TTC549 (cell line): ENCODE data around the gene VPS8.
"Not testable (repeated sequence)": the region's sequence is repeated elsewhere in the genome, so short reads cannot be mapped to it uniquely, and the experiment has no call there.

ENCODE experiments used
- FAIRE-seq: peaks from 2 replicates; lab custom pipeline; 2012; peaks lifted over from hg19 to GRCh38; lab: Jason Lieb, UNC

The VPS8 gene

DNA sequence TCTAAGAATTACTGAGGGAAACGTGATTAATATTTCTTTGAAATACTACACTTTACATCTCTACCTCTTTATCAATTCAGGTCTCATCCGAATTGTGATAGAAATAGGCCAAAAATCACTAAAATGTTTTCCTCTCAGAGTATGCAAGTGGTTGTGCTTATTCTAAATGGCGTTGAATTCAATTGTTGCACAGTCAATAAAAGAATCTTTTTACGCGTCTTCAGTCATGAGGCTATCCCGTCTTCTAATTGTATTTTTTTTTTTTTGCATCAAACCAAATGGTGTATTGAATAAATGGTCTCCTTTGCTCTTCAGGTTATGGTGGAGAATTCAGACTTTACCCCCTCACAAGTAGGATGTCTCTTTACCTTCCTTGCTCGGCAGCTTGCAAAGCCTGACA is 112.6 kb downstream of the VPS8 start:
- FAIRE-seq: no peak

DNA sequence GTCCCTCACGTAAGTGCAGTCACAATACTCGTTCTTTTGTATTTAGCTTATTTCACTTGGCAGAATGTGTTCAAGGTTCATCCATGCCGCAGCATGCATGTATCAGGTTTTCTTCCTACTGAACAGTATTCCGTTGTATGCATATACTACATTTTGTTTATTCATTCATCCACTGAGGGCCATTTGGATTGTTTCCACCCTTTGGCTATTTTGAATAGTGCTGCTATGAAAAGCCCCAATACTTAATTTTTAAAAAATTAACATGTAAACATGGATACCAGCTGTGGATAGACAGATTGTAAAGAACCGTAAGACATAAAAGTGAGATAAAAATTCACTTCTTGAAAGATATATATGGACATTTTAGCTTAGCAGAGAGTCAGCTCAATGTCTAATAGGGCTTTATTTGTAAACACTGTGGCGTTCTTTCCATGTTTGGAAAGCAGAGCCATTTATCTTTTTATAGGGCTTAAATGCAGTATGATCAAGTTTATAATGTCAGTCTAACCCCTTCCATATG is 115.9 kb downstream of the VPS8 start:
- no peak for FAIRE-seq

DNA sequence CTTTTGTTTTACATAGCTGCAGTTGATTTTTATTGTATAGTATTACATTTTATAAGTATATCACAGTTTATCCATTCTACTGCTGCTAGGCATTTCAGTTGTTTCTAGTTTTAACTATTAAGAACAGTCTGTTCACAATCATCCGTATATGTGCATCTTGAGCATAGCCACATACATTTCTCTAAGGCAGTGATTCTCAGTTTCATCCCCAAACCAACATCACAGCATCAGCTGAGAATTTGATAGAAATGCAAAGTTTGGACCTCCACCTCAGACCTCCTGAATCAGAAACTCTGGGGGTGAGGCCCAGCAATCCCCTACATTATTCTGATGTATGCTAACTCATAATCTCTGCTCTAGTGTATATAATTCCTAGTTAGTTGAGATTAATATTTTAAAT is 120.8 kb downstream of the VPS8 start:
- no peak for FAIRE-seq

DNA sequence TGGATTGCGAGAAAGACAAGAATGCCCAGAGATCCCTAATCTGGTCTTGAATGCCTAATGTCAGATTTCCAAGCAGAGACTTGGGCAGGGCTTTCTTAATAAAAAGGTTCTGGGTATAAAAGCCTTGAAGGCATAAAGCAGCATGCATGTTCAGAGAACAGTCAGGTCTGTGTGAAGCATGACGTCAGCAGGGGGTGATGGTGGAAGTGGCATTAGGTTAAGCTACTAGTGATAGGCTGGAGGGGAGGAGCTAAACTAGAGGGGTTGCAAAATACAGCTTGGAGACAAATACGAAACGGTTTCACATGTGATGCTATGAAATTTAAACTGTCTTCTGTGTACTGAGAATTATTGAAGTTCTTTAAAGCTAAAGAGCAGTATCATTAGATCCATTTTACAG is 125.6 kb downstream of the VPS8 start:
- FAIRE-seq: no peak

DNA sequence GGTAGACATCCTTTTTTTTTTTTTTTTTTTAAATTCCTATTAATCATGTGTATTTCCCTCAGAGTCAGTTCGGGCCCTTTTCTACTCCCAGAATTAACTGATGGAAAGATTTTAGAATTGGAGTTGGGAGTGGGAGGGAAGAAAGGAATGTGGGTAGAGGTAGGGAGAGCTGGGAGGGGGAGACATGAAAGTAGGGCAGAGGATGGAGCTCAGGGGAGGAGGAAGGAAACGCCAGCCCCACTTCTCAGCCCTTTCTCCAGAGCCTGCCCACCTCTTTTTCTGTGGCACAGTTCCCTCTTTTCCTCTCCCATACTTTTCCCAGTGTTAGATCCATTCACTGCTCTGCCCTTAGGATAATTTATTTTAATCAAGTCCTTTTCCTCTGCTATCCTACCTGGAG is 129.4 kb downstream of the VPS8 start:
- no peak for FAIRE-seq

DNA sequence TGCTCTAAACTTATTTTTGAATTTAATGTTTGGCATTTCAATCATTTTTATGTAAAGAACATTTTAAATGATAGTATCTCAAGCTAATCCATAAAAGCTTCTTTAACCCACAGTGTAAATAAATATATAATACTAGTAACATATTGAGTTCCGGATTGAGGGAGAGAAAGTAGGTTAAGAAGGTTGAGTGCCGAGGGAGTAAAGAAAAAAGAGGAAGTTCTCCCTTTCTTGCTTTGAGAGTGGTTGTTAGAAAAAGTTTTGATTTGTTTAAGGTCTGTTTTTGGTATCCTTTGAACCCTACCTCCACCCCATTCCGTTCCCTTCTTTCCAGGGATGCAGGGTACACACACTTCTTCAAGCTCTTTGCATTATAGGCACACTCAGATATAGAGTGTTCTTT is 130.8 kb downstream of the VPS8 start:
- no peak for FAIRE-seq

DNA sequence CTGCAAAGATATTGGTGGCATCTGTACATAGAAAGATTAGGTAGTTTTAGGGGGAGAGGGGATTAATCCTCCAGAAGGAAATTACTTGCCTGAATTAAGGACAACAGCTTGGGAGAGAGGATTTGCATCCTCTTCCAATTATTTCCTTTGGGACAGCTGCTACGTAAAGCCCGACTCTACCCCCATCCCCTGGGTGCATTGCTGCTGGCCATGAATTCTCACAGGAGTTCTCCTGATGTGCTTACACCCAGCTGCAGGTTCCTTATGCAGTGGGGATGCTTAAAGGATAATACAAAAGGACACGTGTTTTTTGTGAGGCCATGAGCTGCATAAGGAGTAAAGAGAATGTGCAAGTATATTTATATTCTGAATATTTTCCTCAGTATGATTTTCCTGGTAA is 132.3 kb downstream of the VPS8 start:
- no peak for FAIRE-seq

DNA sequence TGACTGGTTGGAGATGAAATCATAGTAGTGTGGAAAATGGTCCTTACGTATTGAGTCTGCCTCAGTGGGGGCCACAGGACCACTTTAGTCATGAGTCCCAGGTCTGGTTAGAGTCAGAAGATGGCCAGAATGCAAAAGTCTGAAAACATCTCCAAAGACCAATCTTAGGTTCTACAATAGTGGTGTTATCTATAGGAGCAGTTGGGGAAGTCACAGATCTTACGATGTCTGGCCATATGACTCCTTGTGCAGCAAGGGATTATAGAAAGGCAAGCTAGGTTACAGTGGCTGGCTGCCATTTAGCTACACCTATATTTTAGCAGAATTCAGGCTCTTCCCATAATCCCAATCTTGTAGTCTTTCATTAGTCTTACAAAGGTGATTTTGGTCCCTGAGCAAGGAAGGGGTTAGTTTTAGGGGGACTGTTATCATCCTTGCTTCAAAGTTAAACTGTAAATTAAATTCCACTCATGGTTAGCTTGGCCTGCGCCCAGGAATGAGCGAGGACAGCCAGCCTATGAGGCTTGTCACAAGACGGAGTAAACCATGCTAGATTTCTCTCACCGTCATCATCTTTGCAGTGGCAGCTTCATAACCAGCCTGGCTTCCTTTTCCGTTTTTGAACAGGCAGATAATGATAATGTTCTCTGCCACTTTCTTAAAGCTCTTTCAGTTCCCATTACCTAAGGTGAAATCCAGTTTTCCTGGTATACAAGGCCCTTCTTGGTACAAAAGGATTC is 134.1 kb downstream of the VPS8 start:
- FAIRE-seq: no peak

DNA sequence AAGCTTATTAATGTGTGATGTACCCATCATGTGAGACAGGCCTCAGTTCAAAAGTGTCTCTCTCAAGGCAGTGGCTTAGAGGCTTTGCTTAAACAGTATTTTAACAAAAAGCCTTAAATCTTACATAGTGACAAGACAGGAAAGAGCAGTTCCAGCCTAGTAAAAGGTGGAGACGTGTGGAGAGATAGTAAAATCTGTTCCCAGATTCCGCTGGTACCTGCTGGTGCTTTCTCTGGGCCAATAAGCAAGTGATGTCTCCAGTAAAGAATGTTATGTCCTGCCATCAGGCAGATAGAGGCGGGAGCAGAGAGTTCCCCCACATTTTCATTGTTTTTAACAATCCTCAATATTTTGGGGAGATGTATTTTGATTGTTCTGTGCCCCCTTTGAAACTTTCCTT is 135.0 kb downstream of the VPS8 start:
- no peak for FAIRE-seq

DNA sequence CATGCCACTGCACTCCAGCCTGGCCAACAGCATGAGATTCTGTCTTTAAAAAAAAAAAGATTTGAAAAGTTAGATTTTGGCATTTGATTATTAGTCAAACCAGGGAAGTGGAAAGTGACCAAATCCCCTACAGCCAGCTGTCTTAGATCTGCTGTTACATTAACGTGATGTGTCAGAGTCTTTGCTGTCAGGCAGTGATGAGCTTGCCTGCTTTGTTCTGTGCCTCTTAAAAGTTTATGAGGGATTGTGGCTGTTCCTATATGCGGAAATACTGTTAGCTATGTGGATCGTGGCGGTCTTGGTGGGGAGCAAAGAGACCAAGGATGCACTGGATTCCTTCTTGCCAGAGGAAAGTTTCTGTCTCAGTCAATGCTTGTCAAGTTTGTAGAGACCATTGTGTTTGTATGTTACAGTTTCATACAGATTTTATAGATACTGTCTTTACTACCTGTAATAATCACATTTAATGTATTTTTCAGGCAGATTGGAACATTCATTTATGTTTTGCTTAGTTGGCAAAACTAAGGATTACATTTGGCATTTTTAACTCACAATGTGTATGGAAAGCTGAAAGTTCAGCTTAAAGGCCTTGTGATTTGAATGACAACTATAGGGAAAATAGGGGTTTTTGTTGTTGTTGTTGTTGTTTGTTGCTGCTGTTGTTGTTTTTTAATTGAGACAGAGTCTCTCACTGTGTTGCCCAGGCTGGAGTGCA is 137.4 kb downstream of the VPS8 start:
- FAIRE-seq: no peak

DNA sequence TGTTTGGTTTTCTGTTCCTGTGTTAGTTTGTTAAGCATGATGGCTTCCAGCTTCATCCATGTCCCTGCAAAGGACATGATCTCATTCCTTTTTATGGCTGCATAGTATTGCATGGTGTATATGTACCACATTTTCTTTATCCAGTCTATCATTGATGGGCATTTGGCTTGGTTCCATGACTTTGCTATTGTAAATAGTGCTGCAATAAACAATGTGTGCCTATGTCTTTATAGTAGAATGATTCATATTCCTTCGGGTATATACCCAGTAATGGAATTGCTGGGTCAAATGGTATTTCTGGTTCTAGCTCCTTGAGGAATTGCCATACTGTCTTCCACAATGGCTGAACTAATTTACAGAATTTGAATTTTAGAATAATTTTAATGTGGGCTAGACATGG is 138.8 kb downstream of the VPS8 start:
- not testable (repeated sequence) for FAIRE-seq

DNA sequence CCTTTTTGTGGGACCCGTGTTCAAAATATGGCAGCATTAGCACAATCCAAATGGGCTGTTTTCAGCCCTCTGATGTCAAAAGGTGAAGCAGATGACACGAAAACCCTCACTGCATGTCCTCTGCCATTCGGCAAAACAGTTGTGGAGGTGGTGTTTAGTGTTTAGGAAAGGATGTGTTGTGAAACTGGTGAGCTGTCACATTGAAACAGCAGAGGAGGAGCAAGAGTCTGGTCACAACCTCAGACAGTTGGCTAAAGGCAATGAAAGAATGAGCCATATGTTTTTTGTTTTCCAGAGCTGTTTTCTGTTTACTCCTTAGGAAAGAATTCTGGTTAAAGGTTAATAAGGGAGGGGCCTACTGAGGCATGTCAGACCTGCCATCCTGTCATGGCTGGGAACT is 140.7 kb downstream of the VPS8 start:
- no peak for FAIRE-seq

DNA sequence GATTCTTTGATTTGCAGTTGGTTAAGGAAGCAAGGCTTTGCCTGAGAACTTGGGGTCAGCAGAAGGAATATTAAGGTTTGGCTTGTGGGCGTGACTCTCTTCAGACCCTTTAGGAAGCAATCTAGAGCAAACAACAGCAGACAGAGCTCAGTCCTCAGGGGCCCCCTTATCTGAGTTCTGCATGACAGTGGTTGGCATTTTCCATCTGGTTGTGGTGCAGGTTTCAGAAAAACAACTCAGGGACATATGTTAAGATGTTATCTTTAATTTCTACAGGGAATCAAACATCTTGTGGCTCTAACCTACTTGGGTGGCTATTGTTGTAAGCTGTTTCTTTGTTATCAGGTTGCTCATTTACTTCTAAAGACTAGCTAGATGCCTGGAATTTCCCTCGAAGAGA is 141.4 kb downstream of the VPS8 start:
- FAIRE-seq: no peak

DNA sequence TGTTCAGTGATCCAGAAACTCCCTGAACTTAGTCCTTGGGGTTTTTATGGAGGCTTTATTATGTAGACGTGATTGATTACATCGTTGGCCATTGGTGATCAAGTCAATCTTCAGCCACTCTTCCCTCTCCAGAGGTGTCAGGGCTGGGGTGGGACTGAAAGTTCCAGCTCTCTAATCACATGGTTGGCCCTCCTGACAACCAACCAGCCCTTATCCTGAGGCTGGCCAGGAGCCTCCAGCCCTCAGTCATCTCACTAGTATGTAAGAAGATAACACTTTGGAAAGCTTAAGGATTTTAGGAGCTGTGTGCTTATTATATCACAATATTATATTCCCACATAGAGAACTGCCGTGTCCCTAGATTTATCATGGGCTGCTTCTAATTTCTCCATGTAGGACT is 142.3 kb downstream of the VPS8 start:
- FAIRE-seq: no peak

DNA sequence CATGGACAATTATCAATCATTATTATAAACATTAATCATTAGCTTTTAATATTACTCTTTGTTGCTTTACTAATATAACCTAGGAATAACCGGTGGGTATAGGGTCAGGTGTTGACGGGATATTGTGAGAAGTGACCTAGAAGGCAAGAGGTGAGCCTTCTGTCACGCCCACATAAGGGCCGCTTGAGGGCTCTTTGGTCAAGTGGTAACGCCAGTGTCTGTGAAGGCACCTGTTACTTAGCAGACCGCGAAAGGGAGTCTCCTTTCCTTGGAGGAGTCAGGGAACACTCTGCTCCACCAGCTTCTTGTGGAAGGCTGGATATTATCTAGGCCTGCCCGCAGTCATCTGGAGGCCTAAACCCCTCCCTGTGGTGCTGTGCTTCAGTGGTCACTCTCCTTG is 142.9 kb downstream of the VPS8 start:
- not testable (repeated sequence) for FAIRE-seq

DNA sequence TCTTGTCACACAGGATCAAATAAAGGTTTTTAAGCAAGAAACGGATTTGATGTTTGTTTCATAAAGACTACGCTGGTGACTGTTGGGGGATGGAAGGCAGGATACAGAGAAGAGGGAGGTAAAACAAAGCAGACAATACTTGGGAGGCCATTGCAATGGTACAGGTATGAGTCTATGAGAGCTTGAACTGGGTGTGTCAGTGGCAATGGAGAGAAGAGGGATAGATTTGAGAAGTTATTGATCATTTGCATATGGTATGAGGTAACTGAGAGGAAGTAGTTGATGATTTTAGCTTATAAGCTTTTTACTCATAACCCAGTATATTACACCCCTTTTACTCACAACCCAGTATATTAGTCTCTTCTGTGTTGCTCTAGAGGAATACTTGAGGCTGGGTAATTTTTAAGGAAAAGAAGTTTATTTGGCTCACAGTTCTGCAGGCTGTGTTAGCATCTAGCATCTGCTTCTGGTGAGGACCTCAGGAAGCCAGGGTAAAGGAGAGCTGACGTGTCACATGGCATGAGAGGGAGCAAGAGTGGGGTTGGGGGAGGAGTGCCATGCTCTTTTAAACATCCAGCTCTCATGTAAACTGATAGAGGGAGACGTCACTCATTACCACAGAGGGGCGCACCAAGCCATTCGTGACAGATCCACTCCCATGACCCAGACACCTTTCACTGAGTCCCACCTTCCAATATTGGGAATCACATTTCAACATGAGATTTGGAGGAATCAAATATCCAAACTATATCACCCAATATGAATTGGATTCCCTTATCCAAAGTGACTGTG is 153.9 kb downstream of the VPS8 start:
- no peak for FAIRE-seq

DNA sequence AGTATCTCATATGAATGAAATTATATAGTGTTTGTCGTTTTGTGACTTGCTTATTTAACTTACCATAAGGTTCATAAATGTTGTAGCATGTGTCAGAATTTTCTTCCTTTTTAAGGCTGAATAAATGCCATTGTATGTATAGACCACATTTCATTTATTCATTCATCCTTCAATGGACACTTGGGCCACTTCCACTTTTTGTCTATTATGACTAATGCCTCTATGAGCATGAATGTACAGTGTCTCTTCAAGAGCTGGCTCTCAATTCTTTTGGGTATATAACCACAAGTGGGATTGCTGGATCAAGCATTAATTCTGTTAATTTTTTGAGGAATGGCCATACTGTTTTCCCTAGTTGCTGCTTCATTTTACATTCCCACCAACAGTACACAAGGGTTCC is 156.1 kb downstream of the VPS8 start:
- FAIRE-seq: no peak

DNA sequence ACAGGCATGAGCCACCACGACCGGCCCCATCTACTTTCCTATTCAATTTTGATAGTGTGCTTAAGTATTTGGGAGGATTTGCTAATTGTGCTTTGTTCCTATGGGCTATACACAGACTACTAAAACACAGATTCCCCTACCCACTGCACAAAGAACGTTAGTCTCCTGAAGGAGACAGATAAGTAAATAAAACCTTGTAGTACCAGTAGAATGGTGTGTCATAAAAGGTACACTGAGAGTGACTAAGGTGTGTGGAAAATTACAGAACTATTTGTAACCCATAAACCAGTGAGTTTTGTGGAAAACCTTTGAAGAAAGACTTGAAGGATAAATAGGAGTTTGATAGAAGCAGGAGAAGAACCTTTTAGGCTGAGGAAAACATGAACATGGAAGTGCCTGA is 158.2 kb downstream of the VPS8 start:
- FAIRE-seq: no peak

DNA sequence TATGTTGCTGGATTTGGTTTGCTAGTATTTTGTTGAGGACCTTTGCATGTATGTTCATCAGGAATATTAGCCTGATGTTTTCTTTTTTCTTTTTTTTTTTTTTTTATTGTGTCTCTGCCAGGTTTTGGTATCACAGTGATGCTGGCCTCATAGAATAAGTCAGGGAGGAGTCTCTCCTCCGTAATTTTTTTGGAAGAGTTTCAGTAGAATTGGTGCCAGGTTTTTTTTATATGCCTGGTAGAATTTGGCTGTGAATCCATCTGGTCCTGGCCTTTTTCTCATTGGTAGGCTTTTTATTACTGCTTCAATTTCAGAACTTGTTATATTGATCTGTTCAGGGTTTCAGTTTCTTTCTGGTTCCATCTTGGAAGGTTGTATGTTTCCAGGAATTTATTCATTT is 165.8 kb downstream of the VPS8 start:
- FAIRE-seq: no peak

DNA sequence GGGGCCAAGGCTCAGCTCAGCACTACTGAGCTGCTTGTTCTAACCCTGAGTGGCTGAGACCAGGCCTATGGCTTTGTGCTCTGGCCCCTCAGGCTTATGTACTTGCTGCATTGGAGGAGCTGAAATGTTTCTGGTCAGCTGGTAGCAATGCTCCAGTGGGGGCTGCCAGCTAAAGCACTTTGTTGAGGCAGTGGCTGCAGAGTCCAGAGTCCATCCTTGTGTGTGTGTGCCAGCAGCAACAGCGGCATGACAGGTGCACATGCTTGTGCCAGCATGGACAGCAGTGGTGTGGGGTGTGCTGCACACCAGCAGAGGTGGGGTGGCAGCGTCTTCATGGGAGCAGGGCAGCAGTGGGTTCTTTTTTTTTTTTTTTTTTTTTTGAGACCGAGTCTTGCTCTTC is 169.1 kb downstream of the VPS8 start:
- no peak for FAIRE-seq

DNA sequence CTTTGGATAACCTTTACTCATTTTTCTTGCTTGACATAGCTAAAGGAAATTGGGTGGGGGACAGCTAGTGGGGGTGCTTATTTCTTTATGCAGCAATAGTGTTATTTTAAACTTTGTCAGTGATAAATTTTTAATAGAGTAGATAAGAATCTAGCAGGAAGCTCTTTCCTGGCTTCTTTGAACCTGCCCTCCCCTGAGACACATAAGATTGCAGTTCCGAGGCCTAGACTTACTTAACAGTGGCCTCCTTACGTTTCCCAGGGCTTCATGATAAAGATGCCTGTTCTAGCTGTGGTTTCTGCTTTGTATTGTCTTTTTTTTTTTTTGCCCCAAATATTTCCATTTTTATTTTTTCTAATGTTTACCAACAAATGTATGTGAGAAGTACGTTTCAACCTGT is 170.1 kb downstream of the VPS8 start:
- no peak for FAIRE-seq

DNA sequence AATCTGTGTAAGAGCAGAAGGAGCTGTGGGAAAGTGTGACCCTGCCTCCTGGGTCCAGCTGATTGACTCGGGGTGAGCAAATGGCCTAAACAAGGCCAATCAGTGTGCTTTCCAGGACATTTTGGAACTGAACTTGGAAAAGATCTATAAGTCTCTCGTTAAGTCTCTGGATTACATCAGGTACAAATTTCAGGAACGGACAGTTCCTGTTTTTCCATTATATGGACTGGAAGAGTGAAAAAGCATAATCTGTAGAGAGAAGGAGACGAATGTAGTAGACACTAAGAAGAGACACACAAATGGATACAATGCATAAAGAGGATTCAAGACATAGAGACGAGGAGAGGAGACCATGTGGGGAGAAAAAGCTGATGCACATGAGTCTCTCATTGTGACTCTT is 173.6 kb downstream of the VPS8 start:
- FAIRE-seq: no peak

DNA sequence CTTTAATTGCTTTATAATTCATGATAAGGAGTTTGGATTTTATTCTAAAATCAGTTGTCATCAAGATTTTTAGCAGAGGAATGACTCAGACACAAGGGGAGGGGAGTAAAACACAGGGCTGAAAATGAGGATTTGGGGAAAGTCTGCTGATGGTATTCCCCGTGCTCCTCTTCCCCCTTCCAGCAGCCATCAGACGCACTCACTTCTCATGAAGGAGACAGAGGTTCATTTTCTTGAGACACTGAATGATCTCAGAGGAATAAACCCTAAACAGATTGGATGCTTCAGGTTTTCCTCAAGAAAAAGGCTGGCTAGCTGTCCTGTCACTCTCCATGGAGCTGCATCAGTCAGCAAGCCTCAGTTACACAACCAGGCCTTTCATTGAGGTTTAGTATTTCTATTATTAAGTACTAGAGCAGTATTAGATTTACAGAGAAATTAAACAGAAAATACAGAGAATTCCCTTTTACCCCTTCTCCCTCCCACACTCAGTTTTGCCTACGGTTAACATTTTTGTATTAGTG is 174.5 kb downstream of the VPS8 start:
- no peak for FAIRE-seq
